Sigmoid colon (tissue), 4 donors: Measurements from ENCODE around the gene TRAF5.

Source experiments
- POLR2AphosphoS5 ChIP-seq, 4 donors: sonication (generic); formaldehyde crosslinking; IDR thresholded peaks; one replicate each; pipeline ENCODE4 v1.6.1; 2017; ENCODE audit warnings: antibody characterized with exemption in 4 of 4
- TF ChIP-seq, protein P1 (sequence below), 4 experiments: fragments of 450-650 bp in 3 of 4; fragments of 200-600 bp in 1 of 4; IDR thresholded peaks; one replicate each; pipeline ENCODE4 v1.5.1; 2016 to 2019; ENCODE audit warnings: antibody characterized with exemption in 4 of 4, mild to moderate bottlenecking in 3 of 4, moderate library complexity in 2 of 4

DNA sequence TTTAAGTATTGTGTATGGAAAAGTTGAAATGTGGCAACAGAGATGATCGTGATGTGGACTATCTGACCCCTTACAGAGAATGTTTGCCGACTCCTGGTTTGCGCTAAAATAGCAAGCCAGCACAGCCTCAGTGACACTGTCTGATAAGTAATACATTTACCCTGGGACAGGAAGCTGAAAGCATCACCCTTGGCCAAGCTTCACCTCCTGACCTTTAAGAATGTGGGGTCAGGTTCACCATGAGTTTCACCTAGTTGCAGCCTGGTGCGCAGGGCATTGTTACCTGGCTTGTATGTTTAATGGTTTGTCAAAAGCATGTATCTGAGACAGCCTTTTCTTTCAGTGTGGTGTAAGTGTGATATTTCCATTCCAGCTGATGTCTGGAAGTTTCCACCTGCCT lies 29.2 kb downstream of the TRAF5 start:
- TF ChIP-seq, protein P1, sequence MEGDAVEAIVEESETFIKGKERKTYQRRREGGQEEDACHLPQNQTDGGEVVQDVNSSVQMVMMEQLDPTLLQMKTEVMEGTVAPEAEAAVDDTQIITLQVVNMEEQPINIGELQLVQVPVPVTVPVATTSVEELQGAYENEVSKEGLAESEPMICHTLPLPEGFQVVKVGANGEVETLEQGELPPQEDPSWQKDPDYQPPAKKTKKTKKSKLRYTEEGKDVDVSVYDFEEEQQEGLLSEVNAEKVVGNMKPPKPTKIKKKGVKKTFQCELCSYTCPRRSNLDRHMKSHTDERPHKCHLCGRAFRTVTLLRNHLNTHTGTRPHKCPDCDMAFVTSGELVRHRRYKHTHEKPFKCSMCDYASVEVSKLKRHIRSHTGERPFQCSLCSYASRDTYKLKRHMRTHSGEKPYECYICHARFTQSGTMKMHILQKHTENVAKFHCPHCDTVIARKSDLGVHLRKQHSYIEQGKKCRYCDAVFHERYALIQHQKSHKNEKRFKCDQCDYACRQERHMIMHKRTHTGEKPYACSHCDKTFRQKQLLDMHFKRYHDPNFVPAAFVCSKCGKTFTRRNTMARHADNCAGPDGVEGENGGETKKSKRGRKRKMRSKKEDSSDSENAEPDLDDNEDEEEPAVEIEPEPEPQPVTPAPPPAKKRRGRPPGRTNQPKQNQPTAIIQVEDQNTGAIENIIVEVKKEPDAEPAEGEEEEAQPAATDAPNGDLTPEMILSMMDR (IDR thresholded peaks at IDR 0.05): no peak
- no peak for TF ChIP-seq POLR2AphosphoS5 (IDR thresholded peaks at IDR 0.05)
